Loucy (cell line): ENCODE results near the gene C14orf119.

Experiments used
- CTCF ChIP-seq: fragments of 200-600 bp; sonication (generic); conservative IDR thresholded peaks from 2 replicates; pipeline ENCODE4 v1.5.1; 2014; ENCODE audit warnings: mild to moderate bottlenecking, antibody characterized with exemption, low read length
- EZH2phosphoT487 ChIP-seq: fragments of 200-600 bp; IDR thresholded peaks from 2 replicates; pipeline ENCODE4 v1.6.1; 2018; ENCODE audit warnings: antibody characterized with exemption, mild to moderate bottlenecking, moderate library complexity, borderline replicate concordance

- TF ChIP-seq CTCF: no peak
- no peak for TF ChIP-seq EZH2phosphoT487
These were observed 36.2 kb downstream of the C14orf119 start for GRCh38 chr14:23131482-23131881.
